ENCODE results near the gene TMEM89. TPM values are rescaled to one million over a fixed set of nuclear protein-coding genes. Genes with fewer than 3 reads are reported as not detected.

Gene TMEM89
- total and polyA plus RNA-seq, 2 of the 13 experiments (the other 11 are each of a cell fraction or from before 2014, with no cell fraction given): 0.31 to 0.59 TPM

DNA sequence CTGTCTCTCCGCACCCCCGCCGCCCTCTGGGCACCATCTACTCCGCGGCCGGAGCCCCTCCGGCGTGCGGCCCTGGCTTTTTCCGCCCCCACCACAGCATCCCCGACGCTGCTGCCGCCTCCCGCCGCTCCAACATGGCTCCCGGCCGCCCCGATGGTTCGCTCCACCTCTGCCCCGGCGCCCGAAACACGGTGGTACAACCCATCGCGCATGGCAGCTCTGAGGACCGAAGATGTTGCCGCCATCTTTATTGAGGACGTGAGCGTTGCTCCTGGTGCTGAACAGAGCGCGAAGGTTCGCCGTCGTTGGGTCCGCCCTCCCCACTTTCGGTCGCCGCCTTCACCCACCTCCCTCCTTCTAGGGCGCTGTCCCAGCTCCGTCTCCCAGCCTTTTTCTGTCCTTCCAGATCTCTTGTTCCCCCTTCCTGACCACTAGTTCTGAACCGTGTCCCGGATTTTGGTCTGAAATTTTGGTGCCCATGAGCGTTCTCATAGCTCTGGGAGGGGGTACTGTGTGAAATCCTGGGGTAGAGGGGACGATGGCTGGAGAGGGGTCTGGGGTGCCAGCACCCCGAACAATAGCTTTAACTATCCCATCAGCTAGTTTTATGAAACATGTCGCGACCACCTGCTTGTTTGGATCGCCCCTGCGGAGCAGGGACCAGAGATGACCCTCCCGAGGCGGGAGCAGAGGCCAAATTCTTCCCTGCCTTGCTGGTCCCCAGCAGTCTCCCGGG is 41.4 kb upstream of the TMEM89 start, which contains the start of gene CELSR3 (continued):
- TF ChIP-seq, protein P1, sequence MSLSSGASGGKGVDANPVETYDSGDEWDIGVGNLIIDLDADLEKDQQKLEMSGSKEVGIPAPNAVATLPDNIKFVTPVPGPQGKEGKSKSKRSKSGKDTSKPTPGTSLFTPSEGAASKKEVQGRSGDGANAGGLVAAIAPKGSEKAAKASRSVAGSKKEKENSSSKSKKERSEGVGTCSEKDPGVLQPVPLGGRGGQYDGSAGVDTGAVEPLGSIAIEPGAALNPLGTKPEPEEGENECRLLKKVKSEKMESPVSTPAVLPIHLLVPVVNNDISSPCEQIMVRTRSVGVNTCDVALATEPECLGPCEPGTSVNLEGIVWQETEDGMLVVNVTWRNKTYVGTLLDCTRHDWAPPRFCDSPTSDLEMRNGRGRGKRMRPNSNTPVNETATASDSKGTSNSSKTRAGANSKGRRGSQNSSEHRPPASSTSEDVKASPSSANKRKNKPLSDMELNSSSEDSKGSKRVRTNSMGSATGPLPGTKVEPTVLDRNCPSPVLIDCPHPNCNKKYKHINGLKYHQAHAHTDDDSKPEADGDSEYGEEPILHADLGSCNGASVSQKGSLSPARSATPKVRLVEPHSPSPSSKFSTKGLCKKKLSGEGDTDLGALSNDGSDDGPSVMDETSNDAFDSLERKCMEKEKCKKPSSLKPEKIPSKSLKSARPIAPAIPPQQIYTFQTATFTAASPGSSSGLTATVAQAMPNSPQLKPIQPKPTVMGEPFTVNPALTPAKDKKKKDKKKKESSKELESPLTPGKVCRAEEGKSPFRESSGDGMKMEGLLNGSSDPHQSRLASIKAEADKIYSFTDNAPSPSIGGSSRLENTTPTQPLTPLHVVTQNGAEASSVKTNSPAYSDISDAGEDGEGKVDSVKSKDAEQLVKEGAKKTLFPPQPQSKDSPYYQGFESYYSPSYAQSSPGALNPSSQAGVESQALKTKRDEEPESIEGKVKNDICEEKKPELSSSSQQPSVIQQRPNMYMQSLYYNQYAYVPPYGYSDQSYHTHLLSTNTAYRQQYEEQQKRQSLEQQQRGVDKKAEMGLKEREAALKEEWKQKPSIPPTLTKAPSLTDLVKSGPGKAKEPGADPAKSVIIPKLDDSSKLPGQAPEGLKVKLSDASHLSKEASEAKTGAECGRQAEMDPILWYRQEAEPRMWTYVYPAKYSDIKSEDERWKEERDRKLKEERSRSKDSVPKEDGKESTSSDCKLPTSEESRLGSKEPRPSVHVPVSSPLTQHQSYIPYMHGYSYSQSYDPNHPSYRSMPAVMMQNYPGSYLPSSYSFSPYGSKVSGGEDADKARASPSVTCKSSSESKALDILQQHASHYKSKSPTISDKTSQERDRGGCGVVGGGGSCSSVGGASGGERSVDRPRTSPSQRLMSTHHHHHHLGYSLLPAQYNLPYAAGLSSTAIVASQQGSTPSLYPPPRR (CRISPR knock-in tag; IDR thresholded peaks at IDR 0.05; ENCODE audit: borderline replicate concordance): no peak; the same call in 1 of the 2 replicates
- TF ChIP-seq, protein P2, sequence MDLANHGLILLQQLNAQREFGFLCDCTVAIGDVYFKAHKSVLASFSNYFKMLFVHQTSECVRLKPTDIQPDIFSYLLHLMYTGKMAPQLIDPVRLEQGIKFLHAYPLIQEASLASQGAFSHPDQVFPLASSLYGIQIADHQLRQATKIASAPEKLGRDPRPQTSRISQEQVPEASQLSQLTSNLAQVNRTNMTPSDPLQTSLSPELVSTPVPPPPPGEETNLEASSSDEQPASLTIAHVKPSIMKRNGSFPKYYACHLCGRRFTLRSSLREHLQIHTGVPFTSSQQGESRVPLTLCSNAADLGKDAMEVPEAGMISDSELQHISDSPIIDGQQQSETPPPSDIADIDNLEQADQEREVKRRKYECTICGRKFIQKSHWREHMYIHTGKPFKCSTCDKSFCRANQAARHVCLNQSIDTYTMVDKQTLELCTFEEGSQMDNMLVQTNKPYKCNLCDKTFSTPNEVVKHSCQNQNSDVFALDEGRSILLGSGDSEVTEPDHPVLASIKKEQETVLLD (CRISPR knock-in tag; IDR thresholded peaks at IDR 0.05; ENCODE audit: low read depth): no peak; the same call in 1 of the 2 replicates
- TF ChIP-seq SP5 (CRISPR knock-in tag; IDR thresholded peaks at IDR 0.05; ENCODE audit: borderline replicate concordance, low read depth) (no peak), TP53 (CRISPR knock-in tag; conservative IDR thresholded peaks at IDR 0.05) (no peak), GATAD1 (CRISPR knock-in tag; IDR thresholded peaks at IDR 0.05) (no peak), ZNF557 (CRISPR knock-in tag; IDR thresholded peaks at IDR 0.05) (no peak), ZNF629 (CRISPR knock-in tag; conservative IDR thresholded peaks at IDR 0.05) (no peak), CENPT (CRISPR knock-in tag; IDR thresholded peaks at IDR 0.05; ENCODE audit: low read depth) (no peak)
- TF ChIP-seq, protein P3, sequence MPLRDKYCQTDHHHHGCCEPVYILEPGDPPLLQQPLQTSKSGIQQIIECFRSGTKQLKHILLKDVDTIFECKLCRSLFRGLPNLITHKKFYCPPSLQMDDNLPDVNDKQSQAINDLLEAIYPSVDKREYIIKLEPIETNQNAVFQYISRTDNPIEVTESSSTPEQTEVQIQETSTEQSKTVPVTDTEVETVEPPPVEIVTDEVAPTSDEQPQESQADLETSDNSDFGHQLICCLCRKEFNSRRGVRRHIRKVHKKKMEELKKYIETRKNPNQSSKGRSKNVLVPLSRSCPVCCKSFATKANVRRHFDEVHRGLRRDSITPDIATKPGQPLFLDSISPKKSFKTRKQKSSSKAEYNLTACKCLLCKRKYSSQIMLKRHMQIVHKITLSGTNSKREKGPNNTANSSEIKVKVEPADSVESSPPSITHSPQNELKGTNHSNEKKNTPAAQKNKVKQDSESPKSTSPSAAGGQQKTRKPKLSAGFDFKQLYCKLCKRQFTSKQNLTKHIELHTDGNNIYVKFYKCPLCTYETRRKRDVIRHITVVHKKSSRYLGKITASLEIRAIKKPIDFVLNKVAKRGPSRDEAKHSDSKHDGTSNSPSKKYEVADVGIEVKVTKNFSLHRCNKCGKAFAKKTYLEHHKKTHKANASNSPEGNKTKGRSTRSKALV (CRISPR knock-in tag; IDR thresholded peaks at IDR 0.05): 0 out of 2 replicates have a peak, but pooled peaks have one; percentile 2
- TF ChIP-seq, protein P4, sequence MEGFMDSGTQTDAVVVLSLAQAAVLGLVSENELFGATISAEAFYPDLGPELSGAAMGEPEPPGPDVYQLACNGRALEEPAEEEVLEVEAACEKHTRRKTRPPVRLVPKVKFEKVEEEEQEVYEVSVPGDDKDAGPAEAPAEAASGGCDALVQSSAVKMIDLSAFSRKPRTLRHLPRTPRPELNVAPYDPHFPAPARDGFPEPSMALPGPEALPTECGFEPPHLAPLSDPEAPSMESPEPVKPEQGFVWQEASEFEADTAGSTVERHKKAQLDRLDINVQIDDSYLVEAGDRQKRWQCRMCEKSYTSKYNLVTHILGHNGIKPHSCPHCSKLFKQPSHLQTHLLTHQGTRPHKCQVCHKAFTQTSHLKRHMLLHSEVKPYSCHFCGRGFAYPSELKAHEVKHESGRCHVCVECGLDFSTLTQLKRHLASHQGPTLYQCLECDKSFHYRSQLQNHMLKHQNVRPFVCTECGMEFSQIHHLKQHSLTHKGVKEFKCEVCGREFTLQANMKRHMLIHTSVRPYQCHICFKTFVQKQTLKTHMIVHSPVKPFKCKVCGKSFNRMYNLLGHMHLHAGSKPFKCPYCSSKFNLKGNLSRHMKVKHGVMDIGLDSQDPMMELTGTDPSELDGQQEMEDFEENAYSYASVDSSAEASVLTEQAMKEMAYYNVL (CRISPR knock-in tag; IDR thresholded peaks at IDR 0.05; ENCODE audit: borderline replicate concordance): no peak
- TF ChIP-seq, protein P5, sequence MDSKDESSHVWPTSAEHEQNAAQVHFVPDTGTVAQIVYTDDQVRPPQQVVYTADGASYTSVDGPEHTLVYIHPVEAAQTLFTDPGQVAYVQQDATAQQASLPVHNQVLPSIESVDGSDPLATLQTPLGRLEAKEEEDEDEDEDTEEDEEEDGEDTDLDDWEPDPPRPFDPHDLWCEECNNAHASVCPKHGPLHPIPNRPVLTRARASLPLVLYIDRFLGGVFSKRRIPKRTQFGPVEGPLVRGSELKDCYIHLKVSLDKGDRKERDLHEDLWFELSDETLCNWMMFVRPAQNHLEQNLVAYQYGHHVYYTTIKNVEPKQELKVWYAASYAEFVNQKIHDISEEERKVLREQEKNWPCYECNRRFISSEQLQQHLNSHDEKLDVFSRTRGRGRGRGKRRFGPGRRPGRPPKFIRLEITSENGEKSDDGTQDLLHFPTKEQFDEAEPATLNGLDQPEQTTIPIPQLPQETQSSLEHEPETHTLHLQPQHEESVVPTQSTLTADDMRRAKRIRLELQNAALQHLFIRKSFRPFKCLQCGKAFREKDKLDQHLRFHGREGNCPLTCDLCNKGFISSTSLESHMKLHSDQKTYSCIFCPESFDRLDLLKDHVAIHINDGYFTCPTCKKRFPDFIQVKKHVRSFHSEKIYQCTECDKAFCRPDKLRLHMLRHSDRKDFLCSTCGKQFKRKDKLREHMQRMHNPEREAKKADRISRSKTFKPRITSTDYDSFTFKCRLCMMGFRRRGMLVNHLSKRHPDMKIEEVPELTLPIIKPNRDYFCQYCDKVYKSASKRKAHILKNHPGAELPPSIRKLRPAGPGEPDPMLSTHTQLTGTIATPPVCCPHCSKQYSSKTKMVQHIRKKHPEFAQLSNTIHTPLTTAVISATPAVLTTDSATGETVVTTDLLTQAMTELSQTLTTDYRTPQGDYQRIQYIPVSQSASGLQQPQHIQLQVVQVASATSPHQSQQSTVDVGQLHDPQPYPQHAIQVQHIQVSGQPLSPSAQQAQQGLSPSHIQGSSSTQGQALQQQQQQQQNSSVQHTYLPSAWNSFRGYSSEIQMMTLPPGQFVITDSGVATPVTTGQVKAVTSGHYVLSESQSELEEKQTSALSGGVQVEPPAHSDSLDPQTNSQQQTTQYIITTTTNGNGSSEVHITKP (CRISPR knock-in tag; IDR thresholded peaks at IDR 0.05; ENCODE audit: low read depth): peak; percentile 99
- TF ChIP-seq, protein P6, sequence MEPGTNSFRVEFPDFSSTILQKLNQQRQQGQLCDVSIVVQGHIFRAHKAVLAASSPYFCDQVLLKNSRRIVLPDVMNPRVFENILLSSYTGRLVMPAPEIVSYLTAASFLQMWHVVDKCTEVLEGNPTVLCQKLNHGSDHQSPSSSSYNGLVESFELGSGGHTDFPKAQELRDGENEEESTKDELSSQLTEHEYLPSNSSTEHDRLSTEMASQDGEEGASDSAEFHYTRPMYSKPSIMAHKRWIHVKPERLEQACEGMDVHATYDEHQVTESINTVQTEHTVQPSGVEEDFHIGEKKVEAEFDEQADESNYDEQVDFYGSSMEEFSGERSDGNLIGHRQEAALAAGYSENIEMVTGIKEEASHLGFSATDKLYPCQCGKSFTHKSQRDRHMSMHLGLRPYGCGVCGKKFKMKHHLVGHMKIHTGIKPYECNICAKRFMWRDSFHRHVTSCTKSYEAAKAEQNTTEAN (CRISPR knock-in tag; conservative IDR thresholded peaks at IDR 0.05): no peak
